ENCODE data around the gene DISC1. TPM values are rescaled to one million over a fixed set of nuclear protein-coding genes. Genes with fewer than 3 reads are reported as not detected.

DISC1 gene
- total RNA-seq, 1 experiment from 2014 or later: 13.5 TPM

DNA sequence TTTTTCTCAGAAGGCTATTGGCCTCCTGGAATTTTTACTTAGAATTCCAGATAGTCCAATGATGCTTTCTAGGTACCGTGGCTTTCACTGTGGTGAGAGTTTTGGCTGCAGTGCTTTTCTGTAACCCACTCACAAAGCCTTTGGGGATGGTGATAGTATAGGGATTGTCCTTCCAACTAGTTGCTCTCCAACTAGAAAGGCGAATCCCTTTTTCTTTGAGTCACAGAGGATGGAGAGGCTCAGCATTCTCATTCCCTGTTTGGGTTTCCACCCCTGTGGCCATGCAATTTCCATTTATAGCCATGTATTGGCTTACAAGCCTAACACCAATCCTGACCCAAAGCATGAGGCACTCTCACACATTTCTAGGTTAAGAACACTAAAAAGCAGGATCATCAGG lies 300.3 kb downstream of the DISC1 start:
- intact Hi-C loops (cut with micrococcal nuclease; ENCODE audit: unreplicated experiment): no loop called here
- Mint-ChIP-seq H3K4me1 (ENCODE audit: low read depth, unreplicated experiment) (no peaks in the 10 kb centered on the region), H3K27me3 (ENCODE audit: insufficient read depth, unreplicated experiment) (no peaks in the 10 kb centered on the region), H3K27ac (ENCODE audit: unreplicated experiment) (no peak overlapping the region), H3K36me3 (ENCODE audit: insufficient read depth, unreplicated experiment) (no peaks in the 10 kb centered on the region), H3K9me3 (ENCODE audit: unreplicated experiment) (no peaks in the 10 kb centered on the region), H3K4me3 (ENCODE audit: unreplicated experiment) (no peak overlapping the region)
- no peak for DNase-seq
- Histone ChIP-seq H3K36me3 (ENCODE audit: control insufficient read depth, insufficient read depth, low read length) (no peaks in the 10 kb centered on the region; the same call in 1 of the 2 replicates), H3K9me3 (no peaks in the 10 kb centered on the region), H3K4me1 (no peaks in the 10 kb centered on the region), H3K4me3 (ENCODE audit: low read depth, low read length) (no peak overlapping the region), H3K27me3 (replicated peaks; ENCODE audit: control insufficient read depth, insufficient read depth, low read length) (no peaks in the 10 kb centered on the region)
- POLR2A ChIA-PET: no interaction called here
- no TSS peak for BruUV-seq (replicated peaks)
- TF ChIP-seq, protein P1, sequence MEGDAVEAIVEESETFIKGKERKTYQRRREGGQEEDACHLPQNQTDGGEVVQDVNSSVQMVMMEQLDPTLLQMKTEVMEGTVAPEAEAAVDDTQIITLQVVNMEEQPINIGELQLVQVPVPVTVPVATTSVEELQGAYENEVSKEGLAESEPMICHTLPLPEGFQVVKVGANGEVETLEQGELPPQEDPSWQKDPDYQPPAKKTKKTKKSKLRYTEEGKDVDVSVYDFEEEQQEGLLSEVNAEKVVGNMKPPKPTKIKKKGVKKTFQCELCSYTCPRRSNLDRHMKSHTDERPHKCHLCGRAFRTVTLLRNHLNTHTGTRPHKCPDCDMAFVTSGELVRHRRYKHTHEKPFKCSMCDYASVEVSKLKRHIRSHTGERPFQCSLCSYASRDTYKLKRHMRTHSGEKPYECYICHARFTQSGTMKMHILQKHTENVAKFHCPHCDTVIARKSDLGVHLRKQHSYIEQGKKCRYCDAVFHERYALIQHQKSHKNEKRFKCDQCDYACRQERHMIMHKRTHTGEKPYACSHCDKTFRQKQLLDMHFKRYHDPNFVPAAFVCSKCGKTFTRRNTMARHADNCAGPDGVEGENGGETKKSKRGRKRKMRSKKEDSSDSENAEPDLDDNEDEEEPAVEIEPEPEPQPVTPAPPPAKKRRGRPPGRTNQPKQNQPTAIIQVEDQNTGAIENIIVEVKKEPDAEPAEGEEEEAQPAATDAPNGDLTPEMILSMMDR (IDR thresholded peaks at IDR 0.05; ENCODE audit: insufficient read depth in 1 of 2, low read depth in 1 of 2, low read length in 1 of 2, severe bottlenecking in 1 of 2, unreplicated experiment in 1 of 2): no peak
- CTCF ChIA-PET: no interaction called here

DNA sequence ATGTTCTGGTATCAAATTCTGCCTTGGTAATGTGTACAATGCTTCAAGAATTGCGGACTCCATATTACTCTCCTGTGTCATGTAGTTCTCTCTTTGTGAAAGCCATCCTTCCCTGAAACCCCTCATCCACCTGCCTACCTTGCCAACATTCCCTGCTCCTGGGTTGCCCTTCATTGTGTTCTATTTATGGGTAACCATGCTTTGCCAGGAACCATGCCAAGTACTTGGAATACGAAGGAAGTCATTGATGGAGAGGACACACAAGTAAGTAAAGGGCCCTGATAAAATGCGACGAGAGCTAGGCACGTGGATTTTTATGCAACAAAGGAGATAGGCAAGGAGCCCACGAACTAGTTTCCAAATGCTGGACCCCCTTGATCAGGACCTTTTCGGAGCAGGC lies 300.8 kb downstream of the DISC1 start:
- CTCF ChIA-PET: no interaction called here
- no peaks in the 10 kb centered on the region for H3K9me3 Mint-ChIP-seq (ENCODE audit: unreplicated experiment)
- H3K36me3 Mint-ChIP-seq (ENCODE audit: insufficient read depth, unreplicated experiment): no peaks in the 10 kb centered on the region
- no peaks in the 10 kb centered on the region for H3K27me3 Mint-ChIP-seq (ENCODE audit: insufficient read depth, unreplicated experiment)
- no peak overlapping the region for H3K4me3 Mint-ChIP-seq (ENCODE audit: unreplicated experiment)
- no peaks in the 10 kb centered on the region for H3K4me1 ChIP-seq
- TF ChIP-seq, protein P1 (IDR thresholded peaks at IDR 0.05; ENCODE audit: insufficient read depth in 1 of 2, low read depth in 1 of 2, low read length in 1 of 2, severe bottlenecking in 1 of 2, unreplicated experiment in 1 of 2): no peak
- no peak overlapping the region for H3K27ac Mint-ChIP-seq (ENCODE audit: unreplicated experiment)
- BruUV-seq (replicated peaks): no TSS peak
- intact Hi-C loops (cut with micrococcal nuclease; ENCODE audit: unreplicated experiment): no loop called here
- no peaks in the 10 kb centered on the region for H3K9me3 ChIP-seq
- POLR2A ChIA-PET: no interaction called here
- H3K36me3 ChIP-seq (ENCODE audit: control insufficient read depth, insufficient read depth, low read length): no peaks in the 10 kb centered on the region; the same call in 1 of the 2 replicates
- H3K4me1 Mint-ChIP-seq (ENCODE audit: low read depth, unreplicated experiment): no peaks in the 10 kb centered on the region
- no peak overlapping the region for H3K4me3 ChIP-seq (ENCODE audit: low read depth, low read length)
- no peaks in the 10 kb centered on the region for H3K27me3 ChIP-seq (replicated peaks; ENCODE audit: control insufficient read depth, insufficient read depth, low read length)
- no peak for DNase-seq

DNA sequence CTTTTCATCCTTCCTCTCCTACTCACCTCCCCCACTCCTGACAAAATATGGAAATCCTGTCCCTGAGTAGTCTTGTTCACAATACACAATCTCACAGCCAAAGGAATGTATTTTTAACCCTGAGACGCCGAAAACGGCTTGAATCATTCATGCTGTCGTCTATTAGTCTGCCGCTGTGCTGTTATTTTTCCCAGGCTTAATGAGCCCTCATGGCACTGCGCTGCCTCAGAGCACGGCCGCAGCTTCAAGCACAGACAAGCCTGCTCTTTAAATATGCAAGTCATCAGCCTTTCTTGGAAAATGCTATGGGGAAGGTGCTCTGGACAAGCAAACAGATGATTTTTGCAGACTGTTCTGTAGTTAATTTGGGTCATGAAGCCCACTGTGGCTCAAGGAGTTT lies 302.7 kb downstream of the DISC1 start:
- no peaks in the 10 kb centered on the region; the same call in 1 of the 2 replicates for H3K36me3 ChIP-seq (ENCODE audit: control insufficient read depth, insufficient read depth, low read length)
- no peaks in the 10 kb centered on the region for H3K4me1 ChIP-seq
- ChIA-PET POLR2A (no interaction called here), CTCF (no interaction called here)
- H3K4me3 ChIP-seq (ENCODE audit: low read depth, low read length): no peak overlapping the region
- Mint-ChIP-seq H3K36me3 (ENCODE audit: insufficient read depth, unreplicated experiment) (no peaks in the 10 kb centered on the region), H3K27me3 (ENCODE audit: insufficient read depth, unreplicated experiment) (no peaks in the 10 kb centered on the region), H3K9me3 (ENCODE audit: unreplicated experiment) (no peaks in the 10 kb centered on the region), H3K4me3 (ENCODE audit: unreplicated experiment) (no peak overlapping the region), H3K27ac (ENCODE audit: unreplicated experiment) (no peak overlapping the region), H3K4me1 (ENCODE audit: low read depth, unreplicated experiment) (peaks cover 5% of the 10 kb centered on the region)
- DNase-seq: no peak
- H3K27me3 ChIP-seq (replicated peaks; ENCODE audit: control insufficient read depth, insufficient read depth, low read length): no peaks in the 10 kb centered on the region
- BruUV-seq (replicated peaks): no TSS peak
- intact Hi-C loops (cut with micrococcal nuclease; ENCODE audit: unreplicated experiment): no loop called here
- TF ChIP-seq, protein P1 (IDR thresholded peaks at IDR 0.05; ENCODE audit: insufficient read depth in 1 of 2, low read depth in 1 of 2, low read length in 1 of 2, severe bottlenecking in 1 of 2, unreplicated experiment in 1 of 2): no peak
- no peaks in the 10 kb centered on the region for H3K9me3 ChIP-seq

Measured in Caco-2 (cell line).